ENCODE measurements around the gene REL. TPM values are rescaled to one million over a fixed set of nuclear protein-coding genes. Genes with fewer than 3 reads are reported as not detected.

Gene REL
- polyA plus RNA-seq, 1 of the 3 experiments (the other 2 are of a cell fraction), result 0.59 TPM

- Histone ChIP-seq H3K27ac (ENCODE audit: low read depth in 2 of 2, low read length in 1 of 2) (no peak overlapping the region), H3K4me2 (no peak overlapping the region), H3K4me1 (ENCODE audit: control insufficient read depth in 1 of 2, insufficient read depth in 2 of 2, low read depth in 1 of 2, low read length in 1 of 2) (no peaks in the 10 kb centered on the region), H3K9me2 (no peaks in the 10 kb centered on the region), H3K4me3 (ENCODE audit: low read depth in 2 of 2, low read length in 1 of 2) (no peak overlapping the region), H2AFZ (ENCODE audit: low read depth) (no peak overlapping the region), H3K27me3 (ENCODE audit: insufficient read depth) (peaks cover 14% of the 10 kb centered on the region), H3K79me2 (ENCODE audit: insufficient read depth) (no peaks in the 10 kb centered on the region), H3K36me3 (replicated peaks in 1 of 2; ENCODE audit: control insufficient read depth in 1 of 2, insufficient read depth in 2 of 2, low read length in 1 of 2) (no peaks in the 10 kb centered on the region), H3K9me3 (no peaks in the 10 kb centered on the region), H4K20me1 (ENCODE audit: insufficient read depth) (no peaks in the 10 kb centered on the region), H3K9ac (no peak overlapping the region), H3F3A (replicated peaks; ENCODE audit: insufficient read depth) (no peaks in the 10 kb centered on the region)
- TF ChIP-seq ZBTB33 (IDR thresholded peaks at IDR 0.05; ENCODE audit: borderline replicate concordance, low read depth) (no peak), MXI1 (IDR thresholded peaks at IDR 0.05; ENCODE audit: low read depth, low read length) (no peak), CHD2 (IDR thresholded peaks at IDR 0.05; ENCODE audit: low read length, partially characterized antibody) (no peak), FOSL2 (IDR thresholded peaks at IDR 0.05; ENCODE audit: borderline replicate concordance, low read depth) (no peak), RCOR1 (IDR thresholded peaks at IDR 0.05; ENCODE audit: low read length) (no peak), USF2 (IDR thresholded peaks at IDR 0.05; ENCODE audit: borderline replicate concordance, low read depth, low read length) (no peak), ELF1 (IDR thresholded peaks at IDR 0.05) (no peak), FOXM1 (IDR thresholded peaks at IDR 0.05; ENCODE audit: low read depth) (no peak)
- TF ChIP-seq, protein P1, sequence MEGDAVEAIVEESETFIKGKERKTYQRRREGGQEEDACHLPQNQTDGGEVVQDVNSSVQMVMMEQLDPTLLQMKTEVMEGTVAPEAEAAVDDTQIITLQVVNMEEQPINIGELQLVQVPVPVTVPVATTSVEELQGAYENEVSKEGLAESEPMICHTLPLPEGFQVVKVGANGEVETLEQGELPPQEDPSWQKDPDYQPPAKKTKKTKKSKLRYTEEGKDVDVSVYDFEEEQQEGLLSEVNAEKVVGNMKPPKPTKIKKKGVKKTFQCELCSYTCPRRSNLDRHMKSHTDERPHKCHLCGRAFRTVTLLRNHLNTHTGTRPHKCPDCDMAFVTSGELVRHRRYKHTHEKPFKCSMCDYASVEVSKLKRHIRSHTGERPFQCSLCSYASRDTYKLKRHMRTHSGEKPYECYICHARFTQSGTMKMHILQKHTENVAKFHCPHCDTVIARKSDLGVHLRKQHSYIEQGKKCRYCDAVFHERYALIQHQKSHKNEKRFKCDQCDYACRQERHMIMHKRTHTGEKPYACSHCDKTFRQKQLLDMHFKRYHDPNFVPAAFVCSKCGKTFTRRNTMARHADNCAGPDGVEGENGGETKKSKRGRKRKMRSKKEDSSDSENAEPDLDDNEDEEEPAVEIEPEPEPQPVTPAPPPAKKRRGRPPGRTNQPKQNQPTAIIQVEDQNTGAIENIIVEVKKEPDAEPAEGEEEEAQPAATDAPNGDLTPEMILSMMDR (IDR thresholded peaks at IDR 0.05), result no peak
- ChIA-PET CTCF (no interaction called here), POLR2A (no interaction called here)
- DNase-seq, result no peak
- WGBS (ENCODE audit: low lambda C conversion rate), result 0% methylated on average over 2 of the region's 2 CpGs
These were observed 48.8 kb upstream of the REL start for GRCh38 chr2:60832621-60833020.

DNA sequence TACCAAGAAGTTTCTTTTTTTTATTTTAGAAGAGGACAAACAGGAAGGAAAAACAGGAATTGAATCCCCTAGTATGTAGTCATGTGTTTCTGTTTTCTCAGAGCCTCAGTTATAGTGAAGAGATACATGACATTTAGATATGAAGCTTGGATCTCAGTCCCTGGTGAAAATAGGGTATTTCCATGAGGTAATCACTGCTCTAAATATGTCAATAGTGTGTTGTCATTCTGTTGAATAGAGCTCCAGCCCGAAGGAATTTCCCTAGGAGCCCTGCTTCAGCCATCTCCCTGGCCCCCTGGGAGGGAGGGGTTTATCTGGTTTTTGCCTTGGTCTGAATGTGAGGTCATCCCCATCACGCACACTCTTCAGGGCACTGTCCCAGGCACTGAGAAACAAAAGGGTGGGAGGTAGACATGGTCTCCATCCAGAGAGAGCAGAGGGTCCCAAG, 47.1 kb upstream of the REL start:
- POLR2A ChIA-PET, result no interaction called here
- no peaks in the 10 kb centered on the region for H3K36me3 ChIP-seq (replicated peaks in 1 of 2; ENCODE audit: control insufficient read depth in 1 of 2, insufficient read depth in 2 of 2, low read length in 1 of 2)
- no peak overlapping the region for H3K4me2 ChIP-seq
- no peaks in the 10 kb centered on the region for H3K4me1 ChIP-seq (ENCODE audit: control insufficient read depth in 1 of 2, insufficient read depth in 2 of 2, low read depth in 1 of 2, low read length in 1 of 2)
- H3K27ac ChIP-seq (ENCODE audit: low read depth in 2 of 2, low read length in 1 of 2), result no peak overlapping the region
- H3K4me3 ChIP-seq (ENCODE audit: low read depth in 2 of 2, low read length in 1 of 2), result no peak overlapping the region
- H4K20me1 ChIP-seq (ENCODE audit: insufficient read depth), result no peaks in the 10 kb centered on the region
- no peak overlapping the region for H3K9ac ChIP-seq
- H2AFZ ChIP-seq (ENCODE audit: low read depth), result no peak overlapping the region
- H3K9me2 ChIP-seq, result no peaks in the 10 kb centered on the region
- H3F3A ChIP-seq (replicated peaks; ENCODE audit: insufficient read depth), result no peaks in the 10 kb centered on the region
- H3K9me3 ChIP-seq, result no peaks in the 10 kb centered on the region
- TF ChIP-seq ELF1 (IDR thresholded peaks at IDR 0.05), result no peak
- TF ChIP-seq FOSL2 (IDR thresholded peaks at IDR 0.05; ENCODE audit: borderline replicate concordance, low read depth), result no peak
- TF ChIP-seq EP300 (IDR thresholded peaks at IDR 0.05; ENCODE audit: borderline replicate concordance in 1 of 2, low read depth in 1 of 2, low read length in 1 of 2), result no peak
- TF ChIP-seq ZBTB33 (IDR thresholded peaks at IDR 0.05; ENCODE audit: borderline replicate concordance, low read depth), result no peak
- TF ChIP-seq TAF1 (IDR thresholded peaks at IDR 0.05; ENCODE audit: borderline replicate concordance, low read depth, low read length), result no peak
- H3K27me3 ChIP-seq (ENCODE audit: insufficient read depth), result peaks cover 14% of the 10 kb centered on the region
- no peak for DNase-seq
- CTCF ChIA-PET, result no interaction called here
- 36% methylated on average over 2 of the region's 2 CpGs for WGBS (ENCODE audit: low lambda C conversion rate)
- no peaks in the 10 kb centered on the region for H3K79me2 ChIP-seq (ENCODE audit: insufficient read depth)

All from SK-N-SH (cell line).